ENCODE results near the gene TMEM88. TPM values are rescaled to one million over a fixed set of nuclear protein-coding genes. Genes with fewer than 3 reads are reported as not detected.

The TMEM88 gene
- total RNA-seq, 1 experiment from 2014 or later, result 11.3 TPM

DNA sequence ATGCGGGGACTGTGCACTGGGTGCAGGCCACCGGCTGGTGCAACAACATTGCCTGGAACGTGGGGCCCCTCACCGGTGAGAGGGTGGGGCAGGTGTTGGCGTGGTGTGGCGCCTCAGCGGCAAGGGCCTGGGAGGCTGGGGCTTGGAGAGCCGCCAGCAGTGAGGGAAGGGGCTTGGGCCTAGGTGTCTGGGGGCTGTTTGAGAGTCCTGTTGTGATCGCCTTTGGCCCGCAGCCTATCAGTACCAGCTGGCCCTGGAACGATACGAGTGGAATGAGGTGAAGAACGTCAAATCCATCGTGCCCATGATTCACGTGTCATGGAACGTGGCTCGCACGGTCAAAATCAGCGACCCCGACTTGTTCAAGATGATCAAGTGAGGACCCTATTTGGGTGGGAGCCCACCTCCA lies 2.6 kb upstream of the TMEM88 start:
- Histone ChIP-seq H3K4me2 (ENCODE audit: insufficient read depth, insufficient read length, low read length) (no peak overlapping the region), H3K9me3 (ENCODE audit: control insufficient read depth, low read depth, low read length) (no peaks in the 10 kb centered on the region), H3T11ph (ENCODE audit: low read length) (no peak overlapping the region), H3K4me1 (ENCODE audit: insufficient read depth, low read length) (no peaks in the 10 kb centered on the region; the same call in 1 of the 2 replicates), H4K20me1 (ENCODE audit: control insufficient read depth, insufficient read depth, insufficient read length) (no peaks in the 10 kb centered on the region), H3K27ac (ENCODE audit: insufficient read length, low read depth, low read length) (no peak overlapping the region), H2AK5ac (ENCODE audit: insufficient read length, low read length) (no peak overlapping the region), H2BK12ac (ENCODE audit: insufficient read length, low read depth, low read length) (no peak overlapping the region), H2BK120ac (ENCODE audit: low read depth, low read length, poor library complexity, severe bottlenecking) (no peak overlapping the region), H4K5ac (ENCODE audit: insufficient read length, low read depth, low read length) (no peak overlapping the region), H4K8ac (replicated peaks; ENCODE audit: insufficient read length, low read depth, low read length) (no peak overlapping the region), H4K91ac (ENCODE audit: insufficient read length, low read depth, low read length) (no peak overlapping the region), H3K4ac (ENCODE audit: low read depth, low read length) (no peak overlapping the region), H3K79me2 (ENCODE audit: insufficient read depth, low read length) (no peaks in the 10 kb centered on the region), H3K56ac (ENCODE audit: insufficient read length, low read depth, low read length) (no peak overlapping the region), H2BK5ac (ENCODE audit: insufficient read length, low read length) (no peak overlapping the region), H3K23ac (ENCODE audit: insufficient read length, low read depth, low read length) (no peak overlapping the region), H3K79me1 (ENCODE audit: insufficient read depth, low read depth, low read length, poor library complexity, severe bottlenecking) (no peaks in the 10 kb centered on the region), H3K18ac (ENCODE audit: insufficient read length, low read depth, low read length) (no peak overlapping the region), H3K14ac (ENCODE audit: insufficient read depth, low read length) (no peak overlapping the region; the same call in 1 of the 2 replicates), H2BK20ac (ENCODE audit: low read depth, low read length, poor library complexity, severe bottlenecking) (no peak overlapping the region), H2BK15ac (ENCODE audit: low read depth, low read length) (no peak overlapping the region), H3K23me2 (ENCODE audit: insufficient read length, low read depth, low read length, poor library complexity, severe bottlenecking) (peaks cover 26% of the 10 kb centered on the region), H3K9ac (ENCODE audit: extremely low read depth, insufficient read length, low read length) (no peak overlapping the region), H3K27me3 (ENCODE audit: insufficient read depth, low read length) (peaks cover 30% of the 10 kb centered on the region; the same call in 1 of the 2 replicates), H2AFZ (ENCODE audit: low read length) (no peak overlapping the region)
- H3K4me3 Mint-ChIP-seq, result peak overlapping the region in 1 of 2 experiments; percentile 84; a peak in 2 of 5 replicates
- WGBS (ENCODE audit: extremely low coverage, insufficient read length, low lambda C conversion rate), result no CpG with 5 or more reads among the region's 20 CpGs
- 0 out of 5 replicates have a peak, but pooled peaks cover 0 to 3% of the 10 kb centered on the region in 2 experiments for H3K9me3 Mint-ChIP-seq
- peaks cover 16 to 31% of the 10 kb centered on the region in 2 experiments for H3K4me1 Mint-ChIP-seq
- H3K27ac Mint-ChIP-seq, result no peak overlapping the region
- DNase-seq, result no peak
- peaks cover 0 to 40% (median 26%) of the 10 kb centered on the region in 3 experiments; a peak in 4 of 7 replicates for H3K36me3 Mint-ChIP-seq (ENCODE audit: insufficient read depth in 1 of 3, low read depth in 3 of 3)
- H3K27me3 Mint-ChIP-seq (ENCODE audit: low read depth), result peaks cover 18% of the 10 kb centered on the region
- TF ChIP-seq, protein P1, sequence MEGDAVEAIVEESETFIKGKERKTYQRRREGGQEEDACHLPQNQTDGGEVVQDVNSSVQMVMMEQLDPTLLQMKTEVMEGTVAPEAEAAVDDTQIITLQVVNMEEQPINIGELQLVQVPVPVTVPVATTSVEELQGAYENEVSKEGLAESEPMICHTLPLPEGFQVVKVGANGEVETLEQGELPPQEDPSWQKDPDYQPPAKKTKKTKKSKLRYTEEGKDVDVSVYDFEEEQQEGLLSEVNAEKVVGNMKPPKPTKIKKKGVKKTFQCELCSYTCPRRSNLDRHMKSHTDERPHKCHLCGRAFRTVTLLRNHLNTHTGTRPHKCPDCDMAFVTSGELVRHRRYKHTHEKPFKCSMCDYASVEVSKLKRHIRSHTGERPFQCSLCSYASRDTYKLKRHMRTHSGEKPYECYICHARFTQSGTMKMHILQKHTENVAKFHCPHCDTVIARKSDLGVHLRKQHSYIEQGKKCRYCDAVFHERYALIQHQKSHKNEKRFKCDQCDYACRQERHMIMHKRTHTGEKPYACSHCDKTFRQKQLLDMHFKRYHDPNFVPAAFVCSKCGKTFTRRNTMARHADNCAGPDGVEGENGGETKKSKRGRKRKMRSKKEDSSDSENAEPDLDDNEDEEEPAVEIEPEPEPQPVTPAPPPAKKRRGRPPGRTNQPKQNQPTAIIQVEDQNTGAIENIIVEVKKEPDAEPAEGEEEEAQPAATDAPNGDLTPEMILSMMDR (conservative IDR thresholded peaks at IDR 0.05), result no peak
